Measurements from ENCODE around the gene ZNF438. TPM values are rescaled to one million over a fixed set of nuclear protein-coding genes. Genes with fewer than 3 reads are reported as not detected.
A peak's percentile ranks its signal among the peaks of the same experiment; 100 is the strongest.

ZNF438 gene
- total RNA-seq, 4 donors from 2014 or later: 6.1 to 14.1 (median 7.1) TPM

DNA sequence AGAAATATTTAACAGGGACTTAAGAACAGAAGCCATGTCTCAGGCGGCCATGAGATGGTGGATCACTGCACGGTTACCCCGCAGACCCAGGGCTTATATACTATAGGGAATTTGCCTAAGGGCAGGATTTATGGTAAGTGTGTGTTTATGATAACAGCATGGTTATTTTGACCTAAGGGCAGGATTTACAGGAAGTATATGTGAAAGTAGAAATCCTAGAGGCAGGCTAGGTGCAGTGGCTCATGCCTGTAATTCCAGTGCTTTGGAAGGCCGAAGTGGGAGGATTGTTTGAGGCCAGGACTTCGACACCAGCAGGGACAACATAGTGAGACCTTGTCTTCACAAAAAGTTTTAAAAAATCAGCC lies 43.0 kb upstream of the ZNF438 start:
- no peak for TF ChIP-seq POLR2AphosphoS5 (IDR thresholded peaks at IDR 0.05)
- TF ChIP-seq EP300 (IDR thresholded peaks at IDR 0.05): no peak
- no peak for TF ChIP-seq POLR2A (IDR thresholded peaks at IDR 0.05)
- TF ChIP-seq, protein P1, sequence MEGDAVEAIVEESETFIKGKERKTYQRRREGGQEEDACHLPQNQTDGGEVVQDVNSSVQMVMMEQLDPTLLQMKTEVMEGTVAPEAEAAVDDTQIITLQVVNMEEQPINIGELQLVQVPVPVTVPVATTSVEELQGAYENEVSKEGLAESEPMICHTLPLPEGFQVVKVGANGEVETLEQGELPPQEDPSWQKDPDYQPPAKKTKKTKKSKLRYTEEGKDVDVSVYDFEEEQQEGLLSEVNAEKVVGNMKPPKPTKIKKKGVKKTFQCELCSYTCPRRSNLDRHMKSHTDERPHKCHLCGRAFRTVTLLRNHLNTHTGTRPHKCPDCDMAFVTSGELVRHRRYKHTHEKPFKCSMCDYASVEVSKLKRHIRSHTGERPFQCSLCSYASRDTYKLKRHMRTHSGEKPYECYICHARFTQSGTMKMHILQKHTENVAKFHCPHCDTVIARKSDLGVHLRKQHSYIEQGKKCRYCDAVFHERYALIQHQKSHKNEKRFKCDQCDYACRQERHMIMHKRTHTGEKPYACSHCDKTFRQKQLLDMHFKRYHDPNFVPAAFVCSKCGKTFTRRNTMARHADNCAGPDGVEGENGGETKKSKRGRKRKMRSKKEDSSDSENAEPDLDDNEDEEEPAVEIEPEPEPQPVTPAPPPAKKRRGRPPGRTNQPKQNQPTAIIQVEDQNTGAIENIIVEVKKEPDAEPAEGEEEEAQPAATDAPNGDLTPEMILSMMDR (IDR thresholded peaks at IDR 0.05): no peak
- H3K27ac ChIP-seq: peak overlapping the region; percentile 0

DNA sequence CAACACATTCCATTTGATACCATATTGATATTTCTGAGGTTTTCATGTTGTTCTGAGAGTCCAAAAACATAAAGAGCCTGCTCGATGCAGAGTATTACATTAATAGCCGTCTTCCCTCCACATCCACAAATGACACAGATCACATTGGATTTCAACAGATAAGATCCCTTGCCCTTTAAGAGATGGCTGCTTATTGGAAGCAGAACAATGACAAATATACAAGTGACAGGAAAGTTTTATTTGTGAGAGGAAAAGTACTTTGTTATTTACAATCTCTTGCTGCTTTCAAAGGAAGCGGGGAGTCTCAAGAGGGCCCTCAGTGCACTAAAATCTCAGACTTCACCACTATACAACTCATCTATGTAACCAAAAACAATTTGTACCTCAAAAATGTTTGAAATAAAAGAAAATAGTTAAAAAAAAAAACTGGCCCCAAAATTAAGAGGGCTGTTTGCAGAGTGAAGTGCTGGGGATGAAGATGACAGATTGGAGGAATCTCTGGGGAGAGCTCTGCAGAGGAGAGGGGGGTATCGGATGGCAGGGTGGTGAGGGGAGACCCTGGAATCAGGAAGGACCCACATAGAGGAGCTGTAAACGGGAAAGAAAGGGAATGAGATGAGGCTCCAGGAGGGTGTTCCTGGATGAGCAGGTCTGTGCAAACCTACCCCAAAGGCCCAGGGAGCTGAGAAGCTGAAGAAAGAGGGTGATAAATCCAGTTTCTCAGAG lies 42.5 kb upstream of the ZNF438 start:
- WGBS: 75% methylated on average over 5 of the region's 5 CpGs
- no peak overlapping the region for H3K27ac ChIP-seq
- H3K4me3 ChIP-seq: no peak overlapping the region
- peaks cover 18% of the 10 kb centered on the region for H3K4me1 ChIP-seq
- TF ChIP-seq EP300 (IDR thresholded peaks at IDR 0.05) (no peak), POLR2AphosphoS5 (IDR thresholded peaks at IDR 0.05) (no peak), POLR2A (IDR thresholded peaks at IDR 0.05) (no peak)
- TF ChIP-seq, protein P1 (IDR thresholded peaks at IDR 0.05): no peak
- no peaks in the 10 kb centered on the region for H3K27me3 ChIP-seq
- H3K9me3 ChIP-seq: no peaks in the 10 kb centered on the region
- no peak for DNase-seq (ENCODE audit: low spot score in 2 of 2)
- no peaks in the 10 kb centered on the region for H3K36me3 ChIP-seq

More for the DNA sequence above, 43.0 kb upstream of the ZNF438 start:
- no peak overlapping the region for H3K4me3 ChIP-seq
- DNase-seq (ENCODE audit: low spot score in 2 of 2): no peak
- H3K27me3 ChIP-seq: no peaks in the 10 kb centered on the region
- no peaks in the 10 kb centered on the region for H3K9me3 ChIP-seq
- no peaks in the 10 kb centered on the region for H3K36me3 ChIP-seq
- WGBS: 84% methylated on average over 5 of the region's 5 CpGs
- H3K4me1 ChIP-seq: peaks cover 17% of the 10 kb centered on the region

DNA sequence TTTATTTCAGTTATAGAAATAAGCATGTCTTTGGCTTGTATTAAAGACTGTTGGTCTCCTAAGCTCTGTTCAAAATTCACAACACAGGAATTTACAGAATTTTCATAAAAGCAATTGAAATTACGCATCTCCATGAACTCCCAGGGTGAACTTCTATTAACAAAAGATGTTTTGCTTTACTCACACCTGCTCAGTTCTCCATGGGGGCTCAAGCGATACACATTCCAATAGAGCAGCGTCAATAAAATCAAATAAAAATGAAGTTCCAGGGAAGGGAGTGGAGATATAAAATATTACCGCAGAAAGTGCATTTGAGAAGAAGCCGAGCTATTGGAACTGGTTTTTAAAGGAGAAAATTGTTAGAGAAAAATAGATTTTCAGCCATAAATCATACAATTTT lies 41.5 kb upstream of the ZNF438 start:
- TF ChIP-seq POLR2AphosphoS5 (IDR thresholded peaks at IDR 0.05) (no peak), EP300 (IDR thresholded peaks at IDR 0.05) (no peak), POLR2A (IDR thresholded peaks at IDR 0.05) (no peak)
- TF ChIP-seq, protein P1 (IDR thresholded peaks at IDR 0.05): no peak
- Histone ChIP-seq H3K4me3 (no peak overlapping the region), H3K27me3 (no peaks in the 10 kb centered on the region), H3K36me3 (no peaks in the 10 kb centered on the region), H3K27ac (no peak overlapping the region), H3K9me3 (no peaks in the 10 kb centered on the region), H3K4me1 (peaks cover 18% of the 10 kb centered on the region)
- 96% methylated on average over 5 of the region's 5 CpGs for WGBS
- DNase-seq (ENCODE audit: low spot score in 2 of 2): no peak

DNA sequence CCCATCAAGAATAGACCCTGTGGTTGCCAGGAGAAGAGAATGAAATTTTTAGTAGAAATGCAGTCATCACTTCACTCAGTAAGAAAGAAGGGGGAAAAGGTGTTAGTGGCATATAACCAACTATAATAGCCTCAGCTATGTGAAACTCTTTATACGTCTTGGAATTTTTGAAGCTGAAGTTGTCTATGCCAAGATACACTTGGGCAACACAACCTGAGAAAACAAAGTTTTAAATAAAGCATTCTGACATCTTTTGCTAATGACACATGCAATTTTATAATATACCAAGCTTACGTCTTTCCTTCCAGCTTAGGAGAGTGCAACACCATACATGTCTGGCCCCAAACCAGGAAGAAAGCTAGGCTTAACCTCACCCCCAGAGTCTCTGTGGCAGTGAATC lies 40.8 kb upstream of the ZNF438 start:
- TF ChIP-seq EP300 (IDR thresholded peaks at IDR 0.05): no peak
- TF ChIP-seq, protein P1 (IDR thresholded peaks at IDR 0.05): no peak
- no peak for TF ChIP-seq POLR2A (IDR thresholded peaks at IDR 0.05)
- no peak for TF ChIP-seq POLR2AphosphoS5 (IDR thresholded peaks at IDR 0.05)
- WGBS: 76% methylated on average over 2 of the region's 2 CpGs
- H3K4me3 ChIP-seq: no peak overlapping the region

DNA sequence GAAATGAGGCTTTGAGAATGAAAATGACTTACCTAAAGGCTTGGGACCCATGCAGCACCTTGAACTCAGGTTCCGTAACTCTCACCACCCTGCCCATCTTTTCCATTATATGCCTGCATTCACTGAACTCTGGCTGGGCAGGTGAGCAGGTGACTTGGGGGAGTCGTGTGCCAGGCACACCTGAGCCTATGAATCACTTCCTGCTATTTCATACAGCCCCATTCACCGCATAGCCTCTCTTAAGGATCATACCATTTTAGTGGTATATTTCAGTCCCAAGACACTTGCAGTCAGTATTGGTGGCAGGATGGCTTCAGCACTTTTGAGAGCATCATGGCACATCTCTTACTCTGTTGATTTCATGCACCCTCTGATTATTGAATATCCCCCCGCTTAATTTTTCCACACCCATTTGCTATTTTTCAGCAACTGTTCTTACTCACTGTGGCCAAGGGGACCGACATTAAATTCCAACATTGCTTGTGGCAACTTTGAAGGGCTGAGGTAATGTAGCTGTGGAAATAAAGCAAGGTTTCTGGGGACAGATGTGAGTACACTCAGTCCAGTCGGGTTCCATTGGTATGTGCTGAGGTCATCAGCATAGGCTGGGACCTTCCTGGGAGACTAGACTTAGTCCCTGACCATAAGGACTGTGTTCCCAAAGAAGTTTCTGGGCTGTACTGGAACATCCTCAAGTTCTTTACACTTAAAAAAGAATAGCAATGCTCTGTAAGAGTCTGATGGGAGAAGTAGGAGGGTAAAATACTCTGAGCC lies 39.8 kb upstream of the ZNF438 start:
- Histone ChIP-seq H3K36me3 (no peaks in the 10 kb centered on the region), H3K27ac (peak overlapping the region; percentile 49), H3K4me3 (no peak overlapping the region), H3K4me1 (peaks cover 18% of the 10 kb centered on the region), H3K9me3 (no peaks in the 10 kb centered on the region), H3K27me3 (no peaks in the 10 kb centered on the region)
- WGBS: 63% methylated on average over 6 of the region's 6 CpGs
- TF ChIP-seq EP300 (IDR thresholded peaks at IDR 0.05): no peak
- TF ChIP-seq, protein P1 (IDR thresholded peaks at IDR 0.05): no peak
- no peak for TF ChIP-seq POLR2AphosphoS5 (IDR thresholded peaks at IDR 0.05)
- no peak for TF ChIP-seq POLR2A (IDR thresholded peaks at IDR 0.05)
- DNase-seq (ENCODE audit: low spot score in 2 of 2): no peak

More for the DNA sequence above, 40.8 kb upstream of the ZNF438 start:
- H3K27me3 ChIP-seq: no peaks in the 10 kb centered on the region
- H3K9me3 ChIP-seq: no peaks in the 10 kb centered on the region
- no peak for DNase-seq (ENCODE audit: low spot score in 2 of 2)
- H3K36me3 ChIP-seq: no peaks in the 10 kb centered on the region
- H3K4me1 ChIP-seq: peaks cover 18% of the 10 kb centered on the region
- H3K27ac ChIP-seq: no peak overlapping the region
